ENCODE results near the gene HCN2. TPM values are rescaled to one million over a fixed set of nuclear protein-coding genes. Genes with fewer than 3 reads are reported as not detected.

Gene HCN2
- total and polyA plus RNA-seq, 2 of the 8 experiments (the other 6 are each of a cell fraction or from before 2014, with no cell fraction given): 1.0 to 4.0 TPM

DNA sequence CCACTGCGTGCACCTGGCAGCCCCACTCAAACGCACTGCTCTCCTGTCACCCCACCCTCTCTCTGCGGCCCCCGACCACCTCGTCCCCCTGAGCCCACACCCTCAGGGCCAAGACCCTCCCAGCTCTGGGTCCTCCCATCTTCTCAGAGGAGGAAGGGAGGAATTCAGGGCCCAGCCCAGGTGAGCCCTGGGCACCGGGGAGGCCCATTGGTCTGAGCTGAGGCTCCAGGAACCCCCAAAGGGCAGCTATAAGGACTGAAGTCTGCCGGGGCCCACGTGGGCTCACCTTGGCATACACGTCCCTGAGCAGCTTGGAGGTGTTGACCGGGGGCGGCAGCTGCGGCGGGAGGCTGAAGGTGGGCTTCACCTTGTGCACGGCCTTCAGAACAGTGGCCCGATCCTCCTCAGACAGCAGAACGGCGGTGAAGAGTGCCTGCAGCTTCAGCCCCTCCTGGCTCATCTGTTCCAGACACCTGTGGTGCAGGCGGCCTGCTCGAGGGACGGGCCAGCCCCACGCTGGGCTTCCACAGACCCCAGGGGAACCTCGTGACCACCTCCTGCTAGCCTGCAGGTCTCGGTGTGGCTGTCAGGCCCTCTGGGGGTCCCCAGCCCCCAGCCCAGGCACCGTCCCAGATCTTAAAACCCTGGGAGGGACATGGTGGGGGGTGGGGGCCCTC lies 34.9 kb downstream of the HCN2 start (continued):
- TF ChIP-seq RNF2 (IDR thresholded peaks at IDR 0.05; ENCODE audit: borderline replicate concordance, low read depth, low read length, missing control alignments, poor library complexity, severe bottlenecking) (no peak), TCF12 (IDR thresholded peaks at IDR 0.05; ENCODE audit: low read depth, low read length) (no peak), RXRA (IDR thresholded peaks at IDR 0.05; ENCODE audit: insufficient read depth, low read depth, low read length) (no peak), EP300 (IDR thresholded peaks at IDR 0.05; ENCODE audit: borderline replicate concordance in 1 of 2, low read depth in 2 of 2, low read length in 2 of 2) (no peak), TEAD4 (IDR thresholded peaks at IDR 0.05; ENCODE audit: low read depth, low read length) (no peak), EZH2 (IDR thresholded peaks at IDR 0.05; ENCODE audit: low read depth, low read length, severe bottlenecking) (no peak)
